Epithelial cell of prostate (primary cell): ENCODE results near the gene PRKG1.
"Not testable (repeated sequence)": the region's sequence is repeated elsewhere in the genome, so short reads cannot be mapped to it uniquely, and the experiment has no call there.

Experiments used
- DNase-seq: peaks from one replicate; pipeline ENCODE4 v3.0.0-alpha.2; 2011; ENCODE audit warnings: low read depth, low spot score
- H3K27ac ChIP-seq: fragments of 450-650 bp; 2 replicates; pipeline ENCODE4 v1.5.1; 2017; ENCODE audit warnings: mild to moderate bottlenecking

The PRKG1 gene

GRCh38 chr10:51706225-51706624 lies 631.9 kb downstream of the PRKG1 start:
- no peak overlapping the region for H3K27ac ChIP-seq
- no peak for DNase-seq

- no peak overlapping the region for H3K27ac ChIP-seq
- DNase-seq: no peak
These were observed 633.1 kb downstream of the PRKG1 start for GRCh38 chr10:51707392-51707791.

- no peak for DNase-seq
- no peak overlapping the region for H3K27ac ChIP-seq
These were observed 633.6 kb downstream of the PRKG1 start for GRCh38 chr10:51707821-51708424.

GRCh38 chr10:51708609-51709008 lies 634.3 kb downstream of the PRKG1 start:
- DNase-seq: no peak

GRCh38 chr10:51709324-51709972 lies 635.2 kb downstream of the PRKG1 start:
- DNase-seq: no peak
- no peak overlapping the region for H3K27ac ChIP-seq

More at GRCh38 chr10:51708609-51709008, 634.3 kb downstream of the PRKG1 start:
- no peak overlapping the region for H3K27ac ChIP-seq

GRCh38 chr10:51711519-51711891 lies 637.2 kb downstream of the PRKG1 start:
- H3K27ac ChIP-seq: no peak overlapping the region
- no peak for DNase-seq

- H3K27ac ChIP-seq: no peak overlapping the region
- DNase-seq: no peak
These were observed 642.7 kb downstream of the PRKG1 start for GRCh38 chr10:51716981-51717380.

GRCh38 chr10:51718804-51719291 lies 644.6 kb downstream of the PRKG1 start:
- H3K27ac ChIP-seq: peak overlapping the region; percentile 21
- peak; percentile 41 for DNase-seq

GRCh38 chr10:51724038-51724437 lies 649.8 kb downstream of the PRKG1 start:
- H3K27ac ChIP-seq: no peak overlapping the region
- DNase-seq: no peak

- no peak for DNase-seq
- no peak overlapping the region for H3K27ac ChIP-seq
These were observed 655.7 kb downstream of the PRKG1 start for GRCh38 chr10:51729822-51730555.

GRCh38 chr10:51733057-51733456 lies 658.8 kb downstream of the PRKG1 start:
- no peak overlapping the region for H3K27ac ChIP-seq
- no peak for DNase-seq

- H3K27ac ChIP-seq: no peak overlapping the region
- no peak for DNase-seq
These were observed 668.9 kb downstream of the PRKG1 start for GRCh38 chr10:51743146-51743545.

GRCh38 chr10:51744235-51745000 lies 670.1 kb downstream of the PRKG1 start:
- H3K27ac ChIP-seq: no peak overlapping the region
- DNase-seq: no peak

- H3K27ac ChIP-seq: no peak overlapping the region
- DNase-seq: no peak
These were observed 671.1 kb downstream of the PRKG1 start for GRCh38 chr10:51745397-51745796.

GRCh38 chr10:51747216-51747615 lies 672.9 kb downstream of the PRKG1 start:
- H3K27ac ChIP-seq: no peak overlapping the region
- no peak for DNase-seq

- no peak for DNase-seq
- no peak overlapping the region for H3K27ac ChIP-seq
These were observed 674.7 kb downstream of the PRKG1 start for GRCh38 chr10:51748959-51749358.

GRCh38 chr10:51758366-51758765 lies 684.1 kb downstream of the PRKG1 start:
- DNase-seq: no peak
- H3K27ac ChIP-seq: no peak overlapping the region

- not testable (repeated sequence) for H3K27ac ChIP-seq, DNase-seq
These were observed 684.6 kb downstream of the PRKG1 start for GRCh38 chr10:51758838-51759237.

- DNase-seq: no peak
- no peak overlapping the region for H3K27ac ChIP-seq
These were observed 685.7 kb downstream of the PRKG1 start for GRCh38 chr10:51759896-51760534.
